ENCODE measurements around the gene HYDIN.

The HYDIN gene

GRCh38 chr16:70780546-70780945 is 450.0 kb downstream of the HYDIN start:
- no peak for DNase-seq

DNA sequence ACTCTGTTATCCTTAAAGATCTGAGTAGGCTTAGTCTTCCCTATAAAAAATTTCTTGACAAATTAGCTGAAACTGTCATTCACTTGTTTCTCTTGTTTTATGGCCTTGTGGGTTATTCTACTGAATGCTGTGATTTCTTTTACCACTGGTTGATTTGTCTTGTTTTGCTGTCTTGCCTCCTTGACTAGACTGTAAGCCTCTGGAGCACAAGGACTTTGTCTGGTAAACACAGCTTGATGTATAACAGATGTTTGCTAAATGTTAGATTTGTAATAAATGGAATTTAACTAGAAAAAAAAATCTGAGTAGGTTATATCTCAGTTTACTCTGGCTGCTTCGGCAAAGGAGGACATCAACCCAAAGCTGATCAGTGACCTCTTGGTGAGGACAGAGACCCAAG is 451.2 kb downstream of the HYDIN start:
- DNase-seq: no peak

DNA sequence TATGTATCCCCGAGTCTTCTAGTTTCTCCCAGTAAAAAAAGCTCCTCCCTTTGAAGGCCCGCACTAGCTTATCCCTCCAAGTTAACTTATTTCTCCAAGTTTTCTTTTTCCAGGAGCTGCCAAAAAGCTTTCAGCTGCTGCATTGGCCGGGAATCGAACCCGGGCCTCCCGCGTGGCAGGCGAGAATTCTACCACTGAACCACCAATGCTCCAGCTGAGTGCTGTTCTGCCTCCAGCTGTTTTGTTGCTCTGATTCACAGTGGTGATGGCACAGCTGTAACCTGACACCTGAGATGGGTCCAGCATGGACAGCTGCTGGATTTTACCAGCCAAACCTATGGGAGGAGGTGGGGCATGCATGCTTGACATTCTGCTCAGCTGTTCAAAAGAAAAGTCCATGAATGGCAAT is 451.6 kb downstream of the HYDIN start:
- no peak for DNase-seq

DNA sequence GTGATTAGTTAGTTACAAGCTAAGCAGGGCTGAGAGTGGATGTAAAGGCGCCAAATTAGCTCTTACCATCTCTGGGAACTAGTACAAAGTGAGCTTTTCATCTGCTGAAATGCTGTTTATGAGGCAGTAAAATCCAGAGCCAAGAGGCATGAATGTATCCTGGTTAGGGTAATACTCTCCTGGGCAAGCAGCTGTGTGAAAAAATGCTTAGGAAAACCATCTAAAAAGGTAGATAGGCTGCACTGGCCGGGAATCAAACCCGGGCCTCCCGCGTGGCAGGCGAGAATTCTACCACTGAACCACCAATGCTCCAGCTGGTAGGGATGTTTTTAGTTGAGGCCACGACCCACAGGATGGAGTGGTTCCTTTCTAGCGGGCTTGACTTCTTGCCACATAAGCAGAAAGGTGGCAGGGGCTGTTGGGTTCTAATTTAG is 452.5 kb downstream of the HYDIN start:
- DNase-seq: no peak

GRCh38 chr16:70777496-70777895 is 453.0 kb downstream of the HYDIN start:
- DNase-seq: no peak

GRCh38 chr16:70775399-70775798 is 455.1 kb downstream of the HYDIN start:
- no peak for DNase-seq

DNA sequence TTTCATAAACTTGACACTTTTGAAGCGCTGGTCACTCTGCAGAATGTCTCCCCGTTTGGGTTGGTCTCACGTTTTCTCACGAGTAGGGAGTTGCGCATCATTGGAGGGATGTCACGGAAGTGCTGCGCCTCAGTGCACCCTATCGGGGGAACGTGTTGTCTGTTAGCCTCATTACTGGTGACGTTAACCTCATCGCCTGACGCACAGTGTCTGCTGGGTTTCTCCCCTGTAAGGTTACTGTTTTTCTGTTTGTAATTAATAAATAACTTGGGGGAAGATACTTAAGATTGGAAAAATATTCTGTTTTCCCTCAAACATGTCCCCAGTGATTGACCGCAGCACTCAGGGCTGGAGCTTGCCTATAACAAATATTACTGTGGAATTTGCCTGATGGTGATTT is 456.3 kb downstream of the HYDIN start:
- no peak for DNase-seq

- no peak for DNase-seq
Observed at GRCh38 chr16:70772493-70772892, 458.0 kb downstream of the HYDIN start.

DNA sequence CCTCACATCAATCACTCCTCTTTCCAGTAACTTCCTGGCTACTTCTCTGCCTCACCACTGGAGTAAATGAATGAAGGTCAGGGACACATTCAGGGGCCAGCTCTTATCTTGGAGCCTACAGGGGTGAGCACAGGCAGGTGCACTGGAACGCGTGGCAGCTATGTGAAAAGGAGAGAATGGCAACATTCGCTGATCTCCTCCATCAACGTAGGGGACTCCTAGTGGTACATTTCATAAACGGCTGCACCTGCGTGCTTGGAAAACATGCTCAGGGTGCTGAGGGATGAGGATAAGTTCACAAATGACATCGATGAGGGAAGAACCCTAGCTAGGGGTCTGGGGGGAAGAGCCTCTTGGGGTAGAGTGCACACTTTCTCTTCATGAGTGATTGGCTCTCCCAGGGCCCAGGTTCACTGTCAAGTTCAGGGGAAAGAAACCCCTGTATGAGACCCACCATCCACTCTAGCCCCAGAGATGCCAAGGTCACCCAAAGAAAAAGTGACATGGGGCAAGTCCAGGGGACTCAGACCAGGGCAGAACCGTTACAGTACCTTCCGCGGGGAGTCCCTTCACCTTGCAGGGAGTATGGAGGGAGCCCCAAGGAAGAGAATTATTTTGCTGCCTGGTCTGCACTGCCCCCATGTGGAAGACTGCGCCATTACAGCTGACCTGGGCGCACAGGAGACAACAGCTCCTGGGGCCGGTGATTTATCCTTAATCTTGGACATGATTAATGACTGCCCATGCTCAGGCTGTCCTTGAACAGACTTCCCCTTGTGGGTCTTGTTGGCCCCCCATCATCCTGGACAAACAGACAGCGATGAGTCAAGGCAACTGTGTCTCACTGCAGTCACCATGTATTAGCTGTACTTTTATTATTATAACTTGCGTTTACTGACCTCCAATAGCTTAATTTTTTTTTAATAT is 459.6 kb downstream of the HYDIN start:
- DNase-seq: no peak

- DNase-seq: no peak
Observed at GRCh38 chr16:70770291-70770625, 460.3 kb downstream of the HYDIN start.

GRCh38 chr16:70769761-70770160 is 460.8 kb downstream of the HYDIN start:
- no peak for DNase-seq

GRCh38 chr16:70769131-70769530 is 461.4 kb downstream of the HYDIN start:
- DNase-seq: no peak

GRCh38 chr16:70768203-70768580 is 462.3 kb downstream of the HYDIN start:
- DNase-seq: no peak

GRCh38 chr16:70767377-70768202 is 462.9 kb downstream of the HYDIN start:
- DNase-seq: no peak

DNA sequence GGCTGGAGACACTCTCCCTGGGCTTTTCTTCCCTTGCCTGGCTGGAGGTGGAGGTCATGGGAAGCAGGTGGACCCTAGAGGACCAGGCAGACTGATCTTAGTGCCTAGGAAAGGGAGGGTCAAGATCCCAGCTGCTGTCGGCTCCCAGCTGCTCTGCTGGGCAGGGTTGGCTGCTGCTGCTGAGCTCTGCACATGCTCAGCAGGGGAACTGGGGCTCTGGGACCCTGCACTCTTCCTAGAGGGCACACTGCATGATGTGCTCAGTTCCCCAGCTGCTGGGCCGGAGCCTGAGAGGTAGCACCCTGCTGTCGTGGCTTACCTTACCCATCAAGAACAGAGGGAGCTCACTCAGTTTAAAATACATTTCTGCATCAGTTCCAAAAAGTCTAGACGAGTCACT is 463.9 kb downstream of the HYDIN start:
- DNase-seq: no peak

DNA sequence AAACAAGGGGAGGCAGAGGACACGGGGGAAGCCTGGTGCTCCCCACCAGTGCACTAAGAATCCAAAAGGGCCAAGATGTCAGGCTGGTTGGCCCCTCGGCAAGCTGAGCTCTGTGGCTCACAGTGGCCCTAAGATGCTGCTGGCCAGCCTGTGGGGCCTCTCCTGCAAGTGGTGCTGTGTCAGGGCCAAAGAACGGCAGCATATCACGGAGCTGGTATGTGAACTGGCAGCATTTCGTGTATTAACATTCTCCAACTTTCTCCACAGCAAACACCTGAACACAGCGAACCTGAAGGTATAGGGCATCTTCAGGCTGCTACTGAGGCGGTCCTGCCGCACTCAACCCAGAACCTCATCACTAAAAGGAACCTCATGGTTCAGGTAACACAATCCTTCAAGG is 464.3 kb downstream of the HYDIN start:
- DNase-seq: no peak

DNA sequence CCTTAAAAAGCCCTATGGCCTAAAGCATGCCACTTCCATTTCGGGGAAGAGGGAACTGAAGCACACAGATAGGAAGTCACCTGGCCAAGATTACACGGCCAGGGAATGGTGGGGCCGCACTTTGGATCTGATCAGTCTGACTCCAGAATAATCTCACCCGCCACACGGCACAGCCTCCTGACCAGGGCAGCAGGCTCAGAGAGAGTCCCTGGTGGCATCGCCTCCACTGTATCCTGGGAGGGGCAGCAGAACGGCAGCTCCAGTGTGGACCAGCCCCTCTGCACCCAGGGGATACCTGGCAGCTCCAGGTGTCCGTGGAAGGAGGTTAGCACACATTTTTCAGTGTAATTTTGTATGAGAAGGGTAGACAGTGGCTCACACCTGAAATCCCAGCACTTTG is 465.0 kb downstream of the HYDIN start:
- no peak for DNase-seq

GRCh38 chr16:70764632-70765031 is 465.9 kb downstream of the HYDIN start:
- no peak for DNase-seq

DNA sequence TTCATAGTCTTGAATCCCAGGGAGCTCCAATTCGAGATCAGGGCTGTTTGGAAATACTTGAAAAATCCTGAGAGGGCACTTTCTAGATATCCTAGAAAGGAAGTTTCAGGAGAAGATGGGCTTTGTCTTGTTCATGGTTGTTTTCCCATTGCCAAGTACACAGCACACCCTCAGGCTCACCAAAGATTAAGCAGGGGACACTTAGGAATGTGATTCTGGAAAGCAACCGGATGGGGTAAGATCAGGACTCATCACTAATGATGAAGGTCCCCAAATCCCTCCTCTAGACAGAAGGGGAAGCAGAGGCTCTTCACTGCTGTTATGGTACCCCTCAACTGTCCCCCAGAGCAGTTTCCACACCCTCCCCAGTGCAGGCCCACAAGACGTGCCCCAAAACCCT is 470.3 kb downstream of the HYDIN start:
- no peak for DNase-seq

DNA sequence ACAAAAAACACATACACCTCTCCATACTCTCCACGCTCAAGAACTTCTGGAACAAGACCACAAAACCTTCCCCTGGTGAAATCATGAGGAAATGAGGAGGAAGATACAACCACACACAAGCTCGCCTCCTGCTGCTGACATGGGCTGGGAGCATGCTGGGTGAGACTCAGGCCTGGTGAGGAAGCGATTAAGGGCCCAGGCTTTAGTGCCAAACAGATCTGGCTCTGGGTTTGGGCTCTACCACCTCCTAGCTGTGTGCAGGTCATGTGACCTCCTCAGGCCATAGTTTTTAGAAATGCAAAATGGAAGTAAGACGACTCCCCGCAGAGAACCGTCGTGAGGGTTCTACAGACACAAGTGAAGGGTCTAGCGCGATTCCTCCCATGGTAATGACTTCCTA is 470.9 kb downstream of the HYDIN start:
- no peak for DNase-seq

DNA sequence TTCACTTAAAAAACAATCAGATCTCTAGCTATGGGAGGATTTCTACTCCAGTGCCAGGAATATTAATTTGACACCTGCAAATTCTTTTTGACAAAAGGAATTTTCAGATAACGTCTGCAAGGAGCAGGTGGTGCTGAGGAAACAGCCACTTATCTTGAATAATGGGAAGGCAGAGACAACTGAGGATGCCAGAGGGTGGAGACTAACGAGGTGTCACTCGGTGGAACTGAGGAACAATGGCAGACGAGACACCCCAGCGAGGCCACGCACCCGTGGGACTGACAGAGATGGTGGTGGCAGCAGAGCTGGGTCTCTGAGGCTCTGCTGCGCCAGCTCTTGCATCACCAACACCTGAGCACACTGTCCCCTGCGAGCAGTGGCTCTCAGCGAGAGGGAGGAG is 471.7 kb downstream of the HYDIN start:
- DNase-seq: no peak

All from NCI-H1048 (cell line).